Activated T-helper 17 cell treated with anti-CD3 and anti-CD28 coated beads, Interleukin-2, amount 50 U/mL, for 72 hours (primary cell): ENCODE measurements around the gene FAM78B. TPM values are rescaled to one million over a fixed set of nuclear protein-coding genes. Genes with fewer than 3 reads are reported as not detected.
A peak's percentile ranks its signal among the peaks of the same experiment; 100 is the strongest.

Source experiments
- ATAC-seq: fragments of 150-1000 bp; cut with Tn5 transposase; replicated peaks from 2 replicates; pipeline ENCODE4 v1.10.0; 2021; ENCODE audit warnings: mild to moderate bottlenecking, moderate library complexity
- H3K27ac Mint-ChIP-seq: one replicate; pipeline ENCODE4 v1.8.0; 2022; ENCODE audit warnings: mixed read lengths
- H3K27me3 Mint-ChIP-seq: one replicate; pipeline ENCODE4 v1.8.0; 2022; ENCODE audit warnings: mixed read lengths
- H3K36me3 Mint-ChIP-seq: one replicate; pipeline ENCODE4 v1.8.0; 2022; ENCODE audit warnings: low read depth, mild to moderate bottlenecking, mixed read lengths
- H3K4me1 Mint-ChIP-seq: one replicate; pipeline ENCODE4 v1.8.0; 2022; ENCODE audit warnings: mixed read lengths
- H3K4me3 Mint-ChIP-seq: one replicate; pipeline ENCODE4 v1.8.0; 2022; ENCODE audit warnings: mild to moderate bottlenecking, mixed read lengths
- H3K9me3 Mint-ChIP-seq: one replicate; pipeline ENCODE4 v1.8.0; 2022; ENCODE audit warnings: mixed read lengths
- total RNA-seq, 2 donors: library from RNA; stranded (reverse); gene quantifications; one replicate each; pipeline ENCODE4 v1.2.3, GENCODE V29; 2022

FAM78B gene
- total RNA-seq, 2 donors from 2014 or later: 0.16 to 0.54 TPM

DNA sequence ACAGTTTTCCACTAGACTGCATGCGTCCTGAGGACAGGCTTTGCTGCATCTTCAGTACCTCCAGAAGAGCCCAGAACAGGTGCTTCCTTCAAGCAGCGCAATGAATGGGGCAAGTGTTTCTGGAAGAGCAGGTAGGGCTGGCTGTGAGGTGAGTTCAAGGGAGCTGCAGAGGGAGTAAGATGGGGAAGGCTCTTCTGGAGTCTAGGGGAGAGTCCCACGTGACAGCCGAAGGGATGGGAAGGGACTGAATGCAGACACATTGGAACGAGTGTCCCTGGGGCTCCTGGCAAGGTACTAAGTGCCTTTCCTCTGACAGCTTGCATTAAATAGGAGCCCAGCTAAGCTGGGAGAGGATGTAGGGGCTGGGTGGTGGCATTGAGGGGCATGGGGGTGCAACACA, 84.2 kb downstream of the FAM78B start:
- H3K27me3 Mint-ChIP-seq: peaks cover 4% of the 10 kb centered on the region
- H3K36me3 Mint-ChIP-seq: no peaks in the 10 kb centered on the region
- H3K27ac Mint-ChIP-seq: no peak overlapping the region
- no peak overlapping the region for H3K4me3 Mint-ChIP-seq
- H3K9me3 Mint-ChIP-seq: no peaks in the 10 kb centered on the region
- no peak for ATAC-seq
- peaks cover 13% of the 10 kb centered on the region for H3K4me1 Mint-ChIP-seq

DNA sequence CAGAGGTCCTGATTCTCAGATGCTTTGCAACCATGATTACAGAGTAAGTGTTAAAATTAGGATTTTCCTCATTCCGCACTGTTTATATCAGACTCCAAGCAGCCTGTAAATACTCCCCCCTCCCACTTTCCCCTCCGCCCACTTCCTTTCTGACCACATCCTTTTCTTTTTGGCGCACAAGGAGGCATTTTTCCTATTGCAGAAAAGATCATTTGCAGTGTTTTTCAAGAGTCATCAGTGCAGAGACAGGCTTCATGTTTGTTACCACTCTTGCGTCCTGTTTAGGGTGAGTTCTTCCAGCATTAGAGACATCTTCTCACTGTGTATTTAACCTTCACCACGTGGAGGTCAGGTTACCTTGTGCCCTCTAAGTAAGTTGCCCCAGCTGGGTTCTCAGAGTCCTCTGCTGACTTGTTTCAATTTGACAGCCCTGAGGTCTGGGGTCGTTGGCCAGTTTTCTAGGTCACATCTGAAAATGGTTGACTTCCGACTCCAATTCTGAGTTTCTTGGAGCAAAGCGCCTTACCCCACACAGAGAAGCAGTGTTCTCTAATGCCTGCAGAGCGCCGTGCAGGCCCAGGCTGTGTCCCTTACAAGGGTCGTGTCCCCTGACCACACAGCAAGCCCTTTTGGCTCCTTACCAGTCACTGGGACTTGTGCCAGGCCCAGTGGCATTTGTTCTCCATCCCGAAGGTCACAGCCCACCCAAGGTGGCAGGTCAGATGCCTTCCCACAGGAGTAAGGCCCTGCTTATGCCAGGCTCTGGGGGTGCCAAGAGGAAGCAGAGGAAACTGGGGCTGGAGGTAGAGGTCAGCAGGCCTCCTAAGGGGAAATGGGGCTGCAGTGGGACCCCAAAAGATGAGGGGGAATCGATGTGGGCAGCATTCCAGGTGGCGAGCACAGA, 85.6 kb downstream of the FAM78B start:
- ATAC-seq: peak; percentile 8
- H3K4me3 Mint-ChIP-seq: peak overlapping the region; percentile 51
- H3K36me3 Mint-ChIP-seq: no peaks in the 10 kb centered on the region
- H3K4me1 Mint-ChIP-seq: peaks cover 13% of the 10 kb centered on the region
- no peaks in the 10 kb centered on the region for H3K9me3 Mint-ChIP-seq
- H3K27ac Mint-ChIP-seq: peak overlapping the region; percentile 18
- peaks cover 4% of the 10 kb centered on the region for H3K27me3 Mint-ChIP-seq

DNA sequence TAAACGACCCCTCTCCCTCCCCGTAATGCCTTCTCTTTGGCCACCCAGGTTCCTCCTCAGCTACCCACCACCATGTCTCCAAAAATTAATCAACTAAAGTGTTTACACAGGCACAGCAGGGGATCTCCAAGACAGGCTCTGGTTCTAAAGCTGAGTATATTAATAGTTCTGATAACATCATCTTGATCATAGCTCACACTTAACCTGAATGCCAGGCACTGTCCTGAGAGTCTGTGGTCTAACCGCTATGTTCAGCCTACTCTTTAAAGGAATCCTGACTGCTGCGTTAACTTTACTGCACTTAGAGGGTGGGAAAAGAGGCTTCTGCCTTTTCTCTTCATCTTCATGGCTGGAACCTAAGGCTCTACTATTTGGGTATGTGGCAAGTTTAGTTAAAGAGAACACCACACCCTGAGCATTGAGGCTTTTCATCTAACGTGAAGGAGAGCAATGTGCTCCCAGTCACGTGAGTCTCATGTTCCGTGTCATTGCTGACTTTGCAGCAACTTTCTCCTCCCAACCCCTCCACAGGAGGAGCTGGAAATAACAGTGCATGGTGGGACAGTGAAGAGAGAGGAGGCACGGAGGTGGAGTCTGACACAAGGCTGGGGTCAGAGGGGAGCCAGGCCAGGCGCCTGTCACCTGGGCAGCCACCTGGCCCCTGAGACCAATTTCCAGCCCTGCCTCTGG, 86.4 kb downstream of the FAM78B start:
- ATAC-seq: peak; percentile 52
- H3K27ac Mint-ChIP-seq: peak overlapping the region; percentile 18
- no peaks in the 10 kb centered on the region for H3K36me3 Mint-ChIP-seq
- no peaks in the 10 kb centered on the region for H3K9me3 Mint-ChIP-seq
- peak overlapping the region; percentile 51 for H3K4me3 Mint-ChIP-seq
- peaks cover 4% of the 10 kb centered on the region for H3K27me3 Mint-ChIP-seq
- H3K4me1 Mint-ChIP-seq: peaks cover 13% of the 10 kb centered on the region

DNA sequence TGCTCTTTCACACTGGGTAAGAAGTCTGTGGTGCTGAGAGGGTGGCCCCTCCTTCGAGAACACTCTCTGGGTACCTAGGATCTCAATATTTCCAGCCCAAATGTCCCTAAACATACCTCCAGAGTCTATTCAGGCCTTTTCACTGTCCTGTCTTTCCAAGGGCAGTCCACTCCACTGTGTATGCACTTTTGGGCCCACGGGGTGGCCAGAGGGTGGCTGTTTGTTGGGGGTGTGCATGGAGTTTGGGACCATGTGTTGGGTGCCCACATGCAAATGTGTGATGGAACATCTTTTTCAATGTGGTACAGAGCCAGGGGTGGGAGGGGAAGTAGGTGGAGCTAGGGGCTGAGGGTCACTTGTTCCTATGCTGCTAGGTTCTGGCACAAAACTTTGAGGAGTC, 87.5 kb downstream of the FAM78B start:
- no peak for ATAC-seq
- Mint-ChIP-seq H3K36me3 (no peaks in the 10 kb centered on the region), H3K27ac (no peak overlapping the region), H3K4me1 (peaks cover 12% of the 10 kb centered on the region), H3K27me3 (peaks cover 4% of the 10 kb centered on the region), H3K4me3 (no peak overlapping the region), H3K9me3 (no peaks in the 10 kb centered on the region)

DNA sequence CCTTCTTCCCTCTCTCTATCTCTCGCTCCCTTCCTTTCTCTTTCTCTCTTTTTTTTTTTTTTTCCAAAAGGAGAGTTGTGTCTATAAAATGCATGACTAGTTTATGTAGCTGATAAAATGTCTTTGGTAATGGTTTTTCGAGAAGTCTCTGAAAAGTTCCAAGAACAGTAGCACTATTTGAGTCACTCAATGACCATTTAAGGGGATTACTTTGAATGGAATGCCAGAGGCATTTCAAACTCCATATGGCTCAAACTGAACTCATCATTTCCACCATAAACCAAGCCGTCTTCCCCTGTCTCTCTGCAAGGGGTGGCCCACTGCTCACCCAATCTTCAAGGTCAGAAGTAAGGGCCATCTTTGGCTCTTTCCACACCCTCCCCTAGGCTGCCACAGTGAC, 93.3 kb downstream of the FAM78B start:
- no peaks in the 10 kb centered on the region for H3K27me3 Mint-ChIP-seq
- no peaks in the 10 kb centered on the region for H3K4me1 Mint-ChIP-seq
- H3K36me3 Mint-ChIP-seq: no peaks in the 10 kb centered on the region
- H3K9me3 Mint-ChIP-seq: no peaks in the 10 kb centered on the region
- H3K27ac Mint-ChIP-seq: no peak overlapping the region
- no peak overlapping the region for H3K4me3 Mint-ChIP-seq
- ATAC-seq: no peak

DNA sequence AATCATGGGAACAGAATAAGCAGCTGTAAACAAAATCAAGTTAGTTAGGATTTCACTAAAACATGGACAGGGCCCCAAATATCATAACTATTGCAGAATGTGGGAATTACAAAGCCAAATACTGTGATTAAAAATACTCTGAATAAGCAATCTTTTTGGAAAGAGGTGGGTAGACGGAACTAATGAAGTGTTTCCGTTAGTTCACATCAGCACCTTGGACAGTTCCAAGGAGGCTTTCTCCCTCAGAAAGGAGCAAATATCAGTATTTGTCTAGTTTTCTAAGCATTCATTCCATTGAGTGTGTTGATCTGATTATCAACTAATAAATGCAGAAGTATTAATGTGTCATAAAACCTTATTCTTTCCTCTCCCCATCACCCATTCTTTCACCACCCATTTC, 97.4 kb downstream of the FAM78B start:
- H3K4me3 Mint-ChIP-seq: no peak overlapping the region
- H3K36me3 Mint-ChIP-seq: no peaks in the 10 kb centered on the region
- H3K9me3 Mint-ChIP-seq: no peaks in the 10 kb centered on the region
- H3K27me3 Mint-ChIP-seq: no peaks in the 10 kb centered on the region
- H3K27ac Mint-ChIP-seq: no peak overlapping the region
- H3K4me1 Mint-ChIP-seq: no peaks in the 10 kb centered on the region
- ATAC-seq: no peak

DNA sequence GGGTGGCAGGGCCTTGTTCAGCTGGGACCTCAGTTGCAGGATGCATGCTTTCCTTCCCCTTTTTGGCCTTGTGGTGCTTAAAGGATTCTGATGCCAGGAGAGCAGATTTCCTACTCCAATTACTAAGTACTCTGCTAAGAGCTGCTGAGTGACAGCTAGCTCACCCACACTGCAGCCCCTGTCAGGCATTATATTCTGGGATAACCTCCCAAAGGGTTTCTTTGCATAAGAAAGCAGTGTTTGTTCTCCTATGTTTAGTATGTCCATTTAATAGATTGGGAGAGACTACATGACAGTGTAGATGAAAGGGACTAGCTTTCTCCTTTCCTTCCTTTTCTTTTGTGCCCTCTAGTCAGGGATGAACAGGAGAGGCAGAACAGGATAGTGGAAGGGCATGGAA, 100.7 kb downstream of the FAM78B start:
- H3K4me3 Mint-ChIP-seq: no peak overlapping the region
- H3K27me3 Mint-ChIP-seq: no peaks in the 10 kb centered on the region
- H3K9me3 Mint-ChIP-seq: no peaks in the 10 kb centered on the region

DNA sequence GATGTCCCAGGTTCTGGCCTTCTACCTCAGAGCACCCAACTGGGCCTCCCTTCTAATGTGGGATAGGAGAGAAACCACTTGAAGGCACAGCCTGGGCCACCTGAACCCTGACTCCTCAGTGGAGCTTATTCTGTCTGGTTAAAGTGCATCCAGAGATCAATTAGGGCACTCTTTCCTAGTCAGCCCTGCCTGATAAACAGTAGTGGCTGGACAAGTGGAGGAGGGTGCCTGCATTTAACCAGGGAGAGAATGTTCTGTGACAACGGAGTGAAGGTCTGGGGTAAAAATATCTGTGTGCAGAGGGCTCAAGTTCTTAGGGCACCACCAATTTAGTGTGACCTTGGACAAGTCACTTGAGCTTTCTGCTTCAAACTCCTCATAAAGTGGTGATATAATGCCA, 101.8 kb downstream of the FAM78B start:
- ATAC-seq: no peak
- Mint-ChIP-seq H3K9me3 (no peaks in the 10 kb centered on the region), H3K4me3 (no peak overlapping the region), H3K36me3 (no peaks in the 10 kb centered on the region), H3K4me1 (no peaks in the 10 kb centered on the region), H3K27me3 (no peaks in the 10 kb centered on the region), H3K27ac (no peak overlapping the region)

More for the DNA sequence above, 100.7 kb downstream of the FAM78B start:
- no peaks in the 10 kb centered on the region for H3K4me1 Mint-ChIP-seq
- H3K27ac Mint-ChIP-seq: no peak overlapping the region
- no peaks in the 10 kb centered on the region for H3K36me3 Mint-ChIP-seq
- ATAC-seq: no peak

DNA sequence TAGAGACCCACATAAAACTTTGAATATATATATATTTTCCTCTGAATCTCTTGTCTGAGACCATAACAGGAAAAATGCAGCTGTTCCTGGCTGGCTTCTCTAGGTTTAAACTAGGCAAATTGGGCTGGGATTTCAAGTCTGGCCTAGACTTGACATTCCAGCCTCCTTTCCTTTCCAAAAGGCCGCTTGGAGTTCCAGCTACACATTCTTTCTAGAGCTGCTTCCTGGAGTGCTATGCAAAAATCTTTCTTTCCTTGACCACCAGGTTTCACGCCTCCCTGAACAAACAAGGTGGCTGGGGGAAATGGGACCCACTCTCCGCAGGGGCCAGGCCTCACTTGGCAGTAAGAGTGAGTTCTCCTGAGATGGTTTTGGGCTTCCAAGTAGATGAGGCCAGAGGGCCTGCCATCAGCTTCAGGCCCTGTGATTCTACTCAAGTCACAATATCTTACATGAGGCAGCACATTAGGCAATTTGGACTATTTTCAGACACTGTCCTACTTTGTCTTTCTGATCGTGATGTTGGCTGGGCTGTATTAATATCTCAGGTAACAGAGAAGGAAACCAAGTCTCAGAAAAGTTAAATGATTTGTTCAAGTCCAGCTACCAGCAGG, 102.4 kb downstream of the FAM78B start:
- H3K27me3 Mint-ChIP-seq: peaks cover under 1% of the 10 kb centered on the region
- H3K4me1 Mint-ChIP-seq: no peaks in the 10 kb centered on the region
- H3K4me3 Mint-ChIP-seq: no peak overlapping the region
- no peak for ATAC-seq
- H3K27ac Mint-ChIP-seq: no peak overlapping the region
- H3K36me3 Mint-ChIP-seq: no peaks in the 10 kb centered on the region
- H3K9me3 Mint-ChIP-seq: no peaks in the 10 kb centered on the region

DNA sequence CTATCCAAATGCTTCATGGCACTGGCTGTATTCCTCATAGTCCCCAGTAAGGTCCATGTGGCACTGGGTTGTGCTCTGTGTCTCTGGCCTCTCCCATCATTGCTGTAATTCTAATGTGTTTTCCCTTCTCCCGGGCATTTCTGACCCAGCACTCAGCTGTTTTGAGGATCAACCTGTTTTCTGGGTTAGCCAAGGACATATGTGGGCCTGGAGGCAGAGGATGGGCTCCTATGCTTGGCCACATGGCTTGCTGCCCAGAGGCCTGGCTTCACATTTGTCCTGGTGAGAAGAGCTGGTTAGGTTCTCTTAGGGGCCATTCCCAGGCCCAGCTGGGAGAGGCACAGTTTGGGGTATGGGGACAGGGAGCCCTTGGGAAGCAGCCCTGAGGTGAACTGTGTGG, 103.1 kb downstream of the FAM78B start:
- Mint-ChIP-seq H3K4me3 (no peak overlapping the region), H3K4me1 (no peaks in the 10 kb centered on the region), H3K27ac (no peak overlapping the region), H3K9me3 (no peaks in the 10 kb centered on the region), H3K27me3 (peaks cover 6% of the 10 kb centered on the region), H3K36me3 (no peaks in the 10 kb centered on the region)
- ATAC-seq: no peak

DNA sequence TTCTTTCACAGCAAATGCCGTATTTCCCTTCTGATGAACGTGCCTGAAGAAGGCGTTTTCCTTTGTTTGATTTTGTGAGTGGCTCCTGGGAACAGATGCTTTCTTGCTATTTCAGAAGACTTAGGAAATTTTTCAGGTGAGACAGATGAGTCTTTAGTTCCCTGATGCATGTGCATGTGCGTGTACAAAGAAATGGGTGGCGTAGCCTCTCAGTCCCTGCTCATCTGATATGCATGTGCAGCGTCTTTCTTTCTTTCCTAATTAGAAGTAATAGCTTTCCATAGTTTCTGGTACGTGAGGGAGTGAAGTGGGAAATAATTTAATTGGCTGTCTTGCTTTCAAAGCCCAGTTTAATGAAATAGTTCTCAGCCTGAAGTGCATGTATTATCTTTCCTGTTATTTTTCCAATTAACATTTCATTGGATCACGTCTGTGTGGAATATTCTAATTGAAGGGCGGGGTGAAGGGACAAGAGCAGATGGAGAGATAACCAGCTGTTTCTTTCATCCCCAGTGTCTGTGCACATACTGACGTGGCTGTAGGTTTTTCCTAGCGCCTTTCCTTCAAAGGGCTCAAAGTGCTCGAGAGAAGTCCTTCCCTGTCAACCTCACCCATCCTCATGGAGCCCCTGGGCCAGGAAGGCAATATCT, 104.3 kb downstream of the FAM78B start:
- ATAC-seq: no peak
- H3K9me3 Mint-ChIP-seq: no peaks in the 10 kb centered on the region
- H3K4me1 Mint-ChIP-seq: no peaks in the 10 kb centered on the region
- H3K4me3 Mint-ChIP-seq: no peak overlapping the region
- H3K27ac Mint-ChIP-seq: no peak overlapping the region
- H3K36me3 Mint-ChIP-seq: no peaks in the 10 kb centered on the region
- peaks cover 6% of the 10 kb centered on the region for H3K27me3 Mint-ChIP-seq

DNA sequence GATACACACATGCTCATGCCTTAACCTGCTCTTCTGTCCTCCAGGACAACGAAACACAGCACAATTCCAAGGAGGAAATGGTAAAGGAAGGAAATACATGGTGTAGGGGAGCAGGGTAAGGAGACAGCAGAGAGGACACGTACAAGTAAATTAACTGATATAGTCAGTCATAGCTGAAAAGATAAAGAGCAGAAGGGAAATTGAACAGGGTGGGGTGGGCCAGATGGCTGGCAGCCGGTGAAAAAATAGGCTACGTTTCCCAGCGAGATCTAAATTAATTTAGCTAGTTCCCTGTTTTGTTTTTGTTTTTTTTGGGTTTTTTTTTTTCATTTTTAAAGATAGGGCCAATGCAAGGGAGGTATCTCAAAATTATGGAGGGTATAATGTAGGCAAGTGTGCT, 109.2 kb downstream of the FAM78B start:
- Mint-ChIP-seq H3K27ac (no peak overlapping the region), H3K9me3 (no peaks in the 10 kb centered on the region), H3K4me3 (no peak overlapping the region), H3K27me3 (peaks cover 10% of the 10 kb centered on the region), H3K36me3 (no peaks in the 10 kb centered on the region), H3K4me1 (no peaks in the 10 kb centered on the region)
- ATAC-seq: no peak

DNA sequence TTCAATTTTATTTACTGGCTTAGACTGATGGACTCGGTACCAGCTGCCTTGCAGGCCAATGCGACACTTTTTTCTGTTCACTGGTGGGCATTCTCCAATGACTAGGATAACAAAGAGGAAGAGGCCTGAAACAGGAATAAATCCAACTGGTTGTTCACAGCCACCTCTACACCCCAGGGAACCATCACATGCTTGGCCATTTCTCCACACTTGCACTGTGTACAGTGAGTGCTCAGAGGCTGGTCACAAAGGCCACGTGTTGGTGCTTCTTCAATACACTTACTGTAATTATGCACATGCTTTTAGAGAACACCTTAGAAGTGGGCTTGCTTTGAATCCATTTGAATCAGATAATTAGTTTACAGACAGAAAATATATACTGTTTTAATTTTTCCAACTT, 113.4 kb downstream of the FAM78B start:
- Mint-ChIP-seq H3K9me3 (no peaks in the 10 kb centered on the region), H3K36me3 (no peaks in the 10 kb centered on the region), H3K4me1 (no peaks in the 10 kb centered on the region), H3K27me3 (peaks cover 4% of the 10 kb centered on the region), H3K4me3 (no peak overlapping the region), H3K27ac (no peak overlapping the region)
- ATAC-seq: no peak

DNA sequence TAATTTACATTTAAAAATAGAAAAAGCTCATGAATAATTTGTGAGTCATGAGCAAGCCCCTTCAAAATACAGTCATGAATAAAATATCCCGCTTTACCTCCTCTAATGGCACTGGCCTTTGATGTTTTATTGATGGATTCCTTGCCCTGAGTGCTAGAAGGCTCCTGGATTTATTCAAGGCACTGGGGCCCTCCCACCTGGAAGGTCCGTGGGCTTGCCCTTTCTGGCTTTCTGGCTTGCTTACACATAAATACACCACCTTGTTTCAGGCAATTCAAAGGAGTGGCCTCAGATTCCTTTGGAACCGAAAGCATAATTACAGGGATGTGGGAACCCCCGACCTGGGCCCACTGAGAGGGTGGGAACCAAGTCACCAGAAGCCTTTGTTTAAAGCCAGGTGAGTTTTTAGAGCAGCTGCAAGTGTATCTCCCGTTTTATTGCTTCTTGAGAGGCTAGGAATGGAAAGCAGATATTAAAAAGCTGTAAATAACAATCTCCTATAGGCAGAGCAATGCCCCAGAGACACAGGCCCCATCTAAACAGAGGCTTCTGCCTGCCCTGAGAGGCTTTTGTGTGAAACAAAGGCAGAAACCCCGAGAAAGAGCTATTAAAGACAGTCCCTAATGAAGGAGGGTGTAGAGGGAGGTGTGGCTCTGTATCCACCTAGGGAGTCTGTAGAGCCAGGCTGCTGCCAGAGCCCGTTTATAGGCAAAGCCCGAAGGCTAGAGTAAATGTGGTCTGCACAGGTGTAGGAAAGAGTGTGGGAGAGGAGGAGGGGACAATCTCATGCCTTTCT, 126.4 kb downstream of the FAM78B start:
- ATAC-seq: no peak
- H3K36me3 Mint-ChIP-seq: no peaks in the 10 kb centered on the region
- no peak overlapping the region for H3K4me3 Mint-ChIP-seq
- H3K4me1 Mint-ChIP-seq: no peaks in the 10 kb centered on the region
- H3K27me3 Mint-ChIP-seq: peaks cover 17% of the 10 kb centered on the region
- H3K27ac Mint-ChIP-seq: no peak overlapping the region
- H3K9me3 Mint-ChIP-seq: no peaks in the 10 kb centered on the region
